Activated CD4-positive, alpha-beta T cell treated with anti-CD3 and anti-CD28 coated beads, Interleukin-2, amount 10 ng/mL, durations not matched to agents 24 days and 14 days (primary cell): ENCODE results near the gene PIK3C2G. TPM values are rescaled to one million over a fixed set of nuclear protein-coding genes. Genes with fewer than 3 reads are reported as not detected.

Experiments
- DNase-seq: peaks from one replicate; pipeline ENCODE4 v3.0.0; 2022
- H3K27ac Mint-ChIP-seq: one replicate; pipeline ENCODE4 v1.8.0; 2022; ENCODE audit warnings: mild to moderate bottlenecking, mixed read lengths
- H3K27me3 Mint-ChIP-seq: one replicate; pipeline ENCODE4 v1.8.0; 2022; ENCODE audit warnings: mixed read lengths
- H3K36me3 Mint-ChIP-seq: one replicate; pipeline ENCODE4 v1.8.0; 2022; ENCODE audit warnings: low read depth, mild to moderate bottlenecking, mixed read lengths
- H3K4me1 Mint-ChIP-seq: one replicate; pipeline ENCODE4 v1.8.0; 2021; ENCODE audit warnings: mixed read lengths
- H3K4me3 Mint-ChIP-seq: one replicate; pipeline ENCODE4 v1.8.0; 2022; ENCODE audit warnings: mild to moderate bottlenecking, moderate library complexity, mixed read lengths
- H3K9me3 Mint-ChIP-seq: one replicate; pipeline ENCODE4 v1.8.0; 2021; ENCODE audit warnings: mixed read lengths
- intact Hi-C: fragments of 100-400 bp; cut with micrococcal nuclease; formaldehyde crosslinking; loops from one replicate; pipeline ENCODE4 v1.15.1; 2023
- total RNA-seq: library from RNA; stranded (reverse); gene quantifications from 2 replicates; pipeline ENCODE4 v1.2.3, GENCODE V29; 2022

PIK3C2G gene
- total RNA-seq, 1 donor from 2014 or later, result not detected

GRCh38 chr12:18570543-18570942 is 309.2 kb downstream of the PIK3C2G start:
- Mint-ChIP-seq H3K27ac (no peak overlapping the region), H3K4me3 (no peak overlapping the region), H3K4me1 (no peaks in the 10 kb centered on the region), H3K27me3 (no peaks in the 10 kb centered on the region), H3K36me3 (no peaks in the 10 kb centered on the region), H3K9me3 (no peaks in the 10 kb centered on the region)
- intact Hi-C loops, result no loop called here
- no peak for DNase-seq

- no peak for DNase-seq
- Mint-ChIP-seq H3K36me3 (no peaks in the 10 kb centered on the region), H3K9me3 (no peaks in the 10 kb centered on the region), H3K4me3 (no peak overlapping the region), H3K27me3 (no peaks in the 10 kb centered on the region), H3K4me1 (no peaks in the 10 kb centered on the region), H3K27ac (no peak overlapping the region)
- intact Hi-C loops, result no loop called here
Measured at GRCh38 chr12:18576104-18576626, 314.8 kb downstream of the PIK3C2G start.

GRCh38 chr12:18576648-18577047 is 315.3 kb downstream of the PIK3C2G start:
- Mint-ChIP-seq H3K27ac (no peak overlapping the region), H3K4me3 (no peak overlapping the region), H3K9me3 (peaks cover 5% of the 10 kb centered on the region), H3K4me1 (no peaks in the 10 kb centered on the region), H3K27me3 (no peaks in the 10 kb centered on the region), H3K36me3 (no peaks in the 10 kb centered on the region)
- no peak for DNase-seq
- intact Hi-C loops, result no loop called here

GRCh38 chr12:18578191-18578590 is 316.9 kb downstream of the PIK3C2G start:
- intact Hi-C loops, result no loop called here
- no peak for DNase-seq
- Mint-ChIP-seq H3K36me3 (no peaks in the 10 kb centered on the region), H3K4me3 (no peak overlapping the region), H3K9me3 (peaks cover 8% of the 10 kb centered on the region), H3K27ac (no peak overlapping the region), H3K4me1 (no peaks in the 10 kb centered on the region), H3K27me3 (no peaks in the 10 kb centered on the region)

GRCh38 chr12:18580291-18580690 is 319.0 kb downstream of the PIK3C2G start:
- no peaks in the 10 kb centered on the region for H3K27me3 Mint-ChIP-seq
- H3K27ac Mint-ChIP-seq, result no peak overlapping the region
- H3K36me3 Mint-ChIP-seq, result no peaks in the 10 kb centered on the region
- no peaks in the 10 kb centered on the region for H3K4me1 Mint-ChIP-seq
- peaks cover 8% of the 10 kb centered on the region for H3K9me3 Mint-ChIP-seq
- no peak overlapping the region for H3K4me3 Mint-ChIP-seq
- intact Hi-C loops, result no loop called here
- DNase-seq, result no peak

- intact Hi-C loops, result no loop called here
- no peak for DNase-seq
- Mint-ChIP-seq H3K27me3 (no peaks in the 10 kb centered on the region), H3K27ac (no peak overlapping the region), H3K4me3 (no peak overlapping the region), H3K9me3 (peaks cover 11% of the 10 kb centered on the region), H3K4me1 (no peaks in the 10 kb centered on the region), H3K36me3 (no peaks in the 10 kb centered on the region)
Measured at GRCh38 chr12:18580706-18581105, 319.4 kb downstream of the PIK3C2G start.

GRCh38 chr12:18581232-18581962 is 320.1 kb downstream of the PIK3C2G start:
- H3K9me3 Mint-ChIP-seq, result peaks cover 17% of the 10 kb centered on the region
- H3K36me3 Mint-ChIP-seq, result no peaks in the 10 kb centered on the region
- DNase-seq, result no peak
- no peak overlapping the region for H3K4me3 Mint-ChIP-seq
- no peaks in the 10 kb centered on the region for H3K4me1 Mint-ChIP-seq
- intact Hi-C loops, result no loop called here
- no peak overlapping the region for H3K27ac Mint-ChIP-seq
- H3K27me3 Mint-ChIP-seq, result no peaks in the 10 kb centered on the region

- no peaks in the 10 kb centered on the region for H3K36me3 Mint-ChIP-seq
- H3K27ac Mint-ChIP-seq, result no peak overlapping the region
- DNase-seq, result no peak
- intact Hi-C loops, result no loop called here
- H3K4me1 Mint-ChIP-seq, result no peaks in the 10 kb centered on the region
- H3K9me3 Mint-ChIP-seq, result peaks cover 20% of the 10 kb centered on the region
- H3K27me3 Mint-ChIP-seq, result no peaks in the 10 kb centered on the region
- H3K4me3 Mint-ChIP-seq, result no peak overlapping the region
Measured at GRCh38 chr12:18583655-18584054, 322.3 kb downstream of the PIK3C2G start.

- Mint-ChIP-seq H3K27me3 (no peaks in the 10 kb centered on the region), H3K27ac (no peak overlapping the region)
Measured at GRCh38 chr12:18586581-18586980, 325.3 kb downstream of the PIK3C2G start.

GRCh38 chr12:18589316-18589715 is 328.0 kb downstream of the PIK3C2G start:
- intact Hi-C loops, result no loop called here
- H3K4me1 Mint-ChIP-seq, result no peaks in the 10 kb centered on the region

More at GRCh38 chr12:18586581-18586980, 325.3 kb downstream of the PIK3C2G start:
- no peaks in the 10 kb centered on the region for H3K4me1 Mint-ChIP-seq
- no peaks in the 10 kb centered on the region for H3K36me3 Mint-ChIP-seq
- peaks cover 16% of the 10 kb centered on the region for H3K9me3 Mint-ChIP-seq
- DNase-seq, result no peak
- intact Hi-C loops, result no loop called here
- H3K4me3 Mint-ChIP-seq, result no peak overlapping the region

GRCh38 chr12:18591473-18591872 is 330.2 kb downstream of the PIK3C2G start:
- Mint-ChIP-seq H3K27me3 (no peaks in the 10 kb centered on the region), H3K4me1 (no peaks in the 10 kb centered on the region), H3K9me3 (peaks cover 2% of the 10 kb centered on the region), H3K36me3 (no peaks in the 10 kb centered on the region), H3K27ac (no peak overlapping the region), H3K4me3 (no peak overlapping the region)
- no peak for DNase-seq
- intact Hi-C loops, result no loop called here

More at GRCh38 chr12:18589316-18589715, 328.0 kb downstream of the PIK3C2G start:
- Mint-ChIP-seq H3K27me3 (no peaks in the 10 kb centered on the region), H3K9me3 (peaks cover 12% of the 10 kb centered on the region), H3K27ac (no peak overlapping the region), H3K36me3 (no peaks in the 10 kb centered on the region), H3K4me3 (no peak overlapping the region)
- no peak for DNase-seq

GRCh38 chr12:18595412-18595811 is 334.1 kb downstream of the PIK3C2G start:
- no peaks in the 10 kb centered on the region for H3K36me3 Mint-ChIP-seq
- H3K27me3 Mint-ChIP-seq, result no peaks in the 10 kb centered on the region
- no peak overlapping the region for H3K27ac Mint-ChIP-seq

GRCh38 chr12:18601962-18602361 is 340.6 kb downstream of the PIK3C2G start:
- no peak overlapping the region for H3K27ac Mint-ChIP-seq
- peaks cover 2% of the 10 kb centered on the region for H3K4me1 Mint-ChIP-seq
- H3K27me3 Mint-ChIP-seq, result no peaks in the 10 kb centered on the region
- intact Hi-C loops, result no loop called here
- DNase-seq, result no peak
- H3K36me3 Mint-ChIP-seq, result no peaks in the 10 kb centered on the region
- peaks cover 7% of the 10 kb centered on the region for H3K9me3 Mint-ChIP-seq
- no peak overlapping the region for H3K4me3 Mint-ChIP-seq

More at GRCh38 chr12:18595412-18595811, 334.1 kb downstream of the PIK3C2G start:
- no peaks in the 10 kb centered on the region for H3K4me1 Mint-ChIP-seq
- no peak for DNase-seq
- no peak overlapping the region for H3K4me3 Mint-ChIP-seq
- H3K9me3 Mint-ChIP-seq, result no peaks in the 10 kb centered on the region
- intact Hi-C loops, result no loop called here

GRCh38 chr12:18612971-18613370 is 351.7 kb downstream of the PIK3C2G start:
- DNase-seq, result no peak
- H3K4me3 Mint-ChIP-seq, result no peak overlapping the region
- no peaks in the 10 kb centered on the region for H3K27me3 Mint-ChIP-seq
- peaks cover 7% of the 10 kb centered on the region for H3K9me3 Mint-ChIP-seq
- no peaks in the 10 kb centered on the region for H3K4me1 Mint-ChIP-seq
- intact Hi-C loops, result no loop called here
- H3K27ac Mint-ChIP-seq, result no peak overlapping the region
- no peaks in the 10 kb centered on the region for H3K36me3 Mint-ChIP-seq

GRCh38 chr12:18620986-18621385 is 359.7 kb downstream of the PIK3C2G start:
- H3K4me1 Mint-ChIP-seq, result no peaks in the 10 kb centered on the region
- H3K27ac Mint-ChIP-seq, result no peak overlapping the region
- H3K9me3 Mint-ChIP-seq, result no peaks in the 10 kb centered on the region
- no peaks in the 10 kb centered on the region for H3K36me3 Mint-ChIP-seq
- H3K4me3 Mint-ChIP-seq, result no peak overlapping the region
- DNase-seq, result no peak
- intact Hi-C loops, result no loop called here
- H3K27me3 Mint-ChIP-seq, result no peaks in the 10 kb centered on the region
